Mesothelial cell of epicardium (in vitro differentiated cells): ENCODE results near the gene PPP2R5D. TPM values are rescaled to one million over a fixed set of nuclear protein-coding genes. Genes with fewer than 3 reads are reported as not detected.

ENCODE experiments used
- DNase-seq, 2 experiments: peaks; one replicate each; pipeline ENCODE4 v3.0.0; 2021; ENCODE audit warnings: low spot score in 2 of 2; ENCODE audit not compliant: unreplicated experiment in 2 of 2
- H3K27ac Mint-ChIP-seq: 2 replicates; pipeline ENCODE4 v1.8.0; 2021; ENCODE audit warnings: mixed read lengths
- H3K27me3 Mint-ChIP-seq: 2 replicates; pipeline ENCODE4 v1.8.0; 2021; ENCODE audit warnings: low read depth, mixed read lengths
- H3K36me3 Mint-ChIP-seq: 2 replicates; pipeline ENCODE4 v1.8.0; 2021; ENCODE audit warnings: mixed read lengths
- H3K4me1 Mint-ChIP-seq: 2 replicates; pipeline ENCODE4 v1.8.0; 2021; ENCODE audit warnings: mixed read lengths
- H3K4me3 Mint-ChIP-seq: 2 replicates; pipeline ENCODE4 v1.8.0; 2021; ENCODE audit warnings: mild to moderate bottlenecking, moderate library complexity, mixed read lengths
- H3K9me3 Mint-ChIP-seq: 2 replicates; pipeline ENCODE4 v1.8.0; 2021; ENCODE audit warnings: mixed read lengths
- total RNA-seq: library from RNA; stranded (reverse); gene quantifications from 3 replicates; pipeline ENCODE4 v1.2.1, GENCODE V29; 2021
- TF ChIP-seq, protein P1 (sequence below): fragments of 200-600 bp; sonication (generic); IDR thresholded peaks from one replicate; pipeline ENCODE4 v1.5.0; 2021; ENCODE audit warnings: antibody characterized with exemption; ENCODE audit not compliant: unreplicated experiment

PPP2R5D gene
- 45.1 to 46.3 TPM (median 46.2 TPM) in 3 replicates for total RNA-seq

DNA sequence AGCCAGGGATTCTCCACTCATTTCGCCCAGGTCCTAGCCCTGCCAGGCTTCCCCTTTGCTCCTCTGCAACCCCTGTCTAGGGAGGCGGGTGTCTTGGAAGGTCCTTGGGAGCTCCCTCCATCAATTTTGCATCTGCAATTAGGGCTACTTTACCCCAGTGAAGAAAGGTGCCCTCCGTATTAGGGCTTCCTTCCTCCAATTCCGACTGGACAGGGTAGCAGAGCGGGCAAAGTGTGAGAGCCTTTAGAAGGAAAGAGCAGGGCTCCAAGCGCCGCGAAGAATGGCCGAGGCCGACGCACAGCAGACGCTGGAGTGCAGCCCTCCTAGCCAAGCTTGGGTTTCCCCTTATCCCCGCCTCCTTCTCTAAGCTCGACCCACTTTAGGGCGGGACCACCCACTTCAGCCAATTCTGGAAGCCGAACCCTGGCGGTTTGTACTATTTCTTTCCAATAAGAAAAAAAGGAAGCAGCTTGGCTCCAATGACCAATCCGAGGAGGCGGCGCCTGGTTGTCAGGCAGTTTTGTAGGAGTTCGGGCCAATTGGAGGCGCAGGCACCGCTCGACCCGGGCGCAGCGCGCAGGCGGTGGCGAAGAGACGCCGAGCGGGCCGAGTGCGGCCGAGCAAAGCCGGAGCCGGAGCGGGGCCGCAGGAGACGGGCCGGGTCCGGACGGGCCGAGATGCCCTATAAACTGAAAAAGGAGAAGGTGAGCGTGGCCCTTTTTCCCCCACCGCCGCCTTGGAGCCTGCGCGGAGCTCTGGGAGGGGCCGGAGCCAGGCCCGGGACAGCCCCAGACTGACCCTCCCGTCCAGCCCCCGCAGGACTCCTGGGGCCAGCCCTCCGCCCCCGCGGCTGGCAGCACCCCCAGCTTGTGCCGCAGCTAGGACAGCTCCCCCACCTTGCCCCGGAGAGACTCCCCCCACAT lies at the start of gene PPP2R5D:
PPP2R5D (plus strand) TSS at position 570 of the 923 bp plus-strand sequence; CDS start at position 678, 108 bp downstream.
- peak within 1 kb of the TSS; percentile 94 for H3K27ac Mint-ChIP-seq
- H3K9me3 Mint-ChIP-seq = no peaks in the 10 kb centered on the region
- peak; percentile 93 to 96 for DNase-seq
- TF ChIP-seq, protein P1, sequence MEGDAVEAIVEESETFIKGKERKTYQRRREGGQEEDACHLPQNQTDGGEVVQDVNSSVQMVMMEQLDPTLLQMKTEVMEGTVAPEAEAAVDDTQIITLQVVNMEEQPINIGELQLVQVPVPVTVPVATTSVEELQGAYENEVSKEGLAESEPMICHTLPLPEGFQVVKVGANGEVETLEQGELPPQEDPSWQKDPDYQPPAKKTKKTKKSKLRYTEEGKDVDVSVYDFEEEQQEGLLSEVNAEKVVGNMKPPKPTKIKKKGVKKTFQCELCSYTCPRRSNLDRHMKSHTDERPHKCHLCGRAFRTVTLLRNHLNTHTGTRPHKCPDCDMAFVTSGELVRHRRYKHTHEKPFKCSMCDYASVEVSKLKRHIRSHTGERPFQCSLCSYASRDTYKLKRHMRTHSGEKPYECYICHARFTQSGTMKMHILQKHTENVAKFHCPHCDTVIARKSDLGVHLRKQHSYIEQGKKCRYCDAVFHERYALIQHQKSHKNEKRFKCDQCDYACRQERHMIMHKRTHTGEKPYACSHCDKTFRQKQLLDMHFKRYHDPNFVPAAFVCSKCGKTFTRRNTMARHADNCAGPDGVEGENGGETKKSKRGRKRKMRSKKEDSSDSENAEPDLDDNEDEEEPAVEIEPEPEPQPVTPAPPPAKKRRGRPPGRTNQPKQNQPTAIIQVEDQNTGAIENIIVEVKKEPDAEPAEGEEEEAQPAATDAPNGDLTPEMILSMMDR = no peak
- peaks cover 34% of the 10 kb centered on the region for H3K4me1 Mint-ChIP-seq
- no peaks in the 10 kb centered on the region for H3K27me3 Mint-ChIP-seq
- peak within 1 kb of the TSS; percentile 84 for H3K4me3 Mint-ChIP-seq
- peaks cover 3% of the 10 kb centered on the region for H3K36me3 Mint-ChIP-seq

DNA sequence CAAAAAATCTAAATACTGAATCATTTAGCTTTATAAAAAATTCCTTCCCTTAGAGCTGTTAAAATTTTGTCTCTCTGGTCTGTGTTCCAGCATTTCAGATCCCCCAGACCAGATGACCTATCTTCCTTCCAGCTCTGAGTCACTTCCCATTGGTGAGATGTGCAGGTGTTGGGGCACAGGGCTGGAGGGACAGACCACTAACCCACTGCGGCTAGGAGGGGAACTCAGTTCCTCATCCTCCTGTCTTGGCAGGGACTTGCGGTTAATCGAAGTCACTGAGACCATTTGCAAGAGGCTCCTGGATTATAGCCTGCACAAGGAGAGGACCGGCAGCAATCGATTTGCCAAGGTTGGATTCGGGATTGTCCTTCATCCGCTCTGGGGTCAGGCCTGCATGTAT lies 49.0 kb upstream of the PPP2R5D start:
- DNase-seq = no peak
- TF ChIP-seq, protein P1 = no peak
- Mint-ChIP-seq H3K27ac (no peak overlapping the region), H3K36me3 (peaks cover 23% of the 10 kb centered on the region), H3K4me3 (no peak overlapping the region), H3K9me3 (no peaks in the 10 kb centered on the region), H3K4me1 (peaks cover 29% of the 10 kb centered on the region), H3K27me3 (no peaks in the 10 kb centered on the region)

DNA sequence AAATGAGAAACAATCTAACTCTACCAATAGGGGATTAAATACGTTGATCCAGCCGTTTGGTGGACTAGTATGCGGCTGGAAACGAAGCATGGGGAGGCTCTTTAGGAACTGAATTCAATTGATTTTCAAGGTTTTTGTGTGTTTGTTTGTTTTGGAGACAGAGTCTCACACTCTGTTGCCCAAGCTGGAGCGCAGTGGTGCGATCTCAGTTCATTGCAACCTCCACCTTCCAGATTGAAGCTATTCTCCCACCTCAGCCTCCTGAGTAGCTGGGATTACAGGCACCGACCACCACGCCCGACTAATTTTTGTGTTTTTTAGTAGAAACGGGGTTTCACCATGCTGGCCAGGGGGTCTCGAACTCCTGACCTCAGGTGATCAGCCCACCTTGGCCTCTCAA lies 48.0 kb upstream of the PPP2R5D start:
- Mint-ChIP-seq H3K9me3 (no peaks in the 10 kb centered on the region), H3K27ac (no peak overlapping the region), H3K4me1 (peaks cover 18% of the 10 kb centered on the region), H3K36me3 (peaks cover 24% of the 10 kb centered on the region), H3K27me3 (no peaks in the 10 kb centered on the region), H3K4me3 (no peak overlapping the region)
- TF ChIP-seq, protein P1 = no peak
- no peak for DNase-seq

DNA sequence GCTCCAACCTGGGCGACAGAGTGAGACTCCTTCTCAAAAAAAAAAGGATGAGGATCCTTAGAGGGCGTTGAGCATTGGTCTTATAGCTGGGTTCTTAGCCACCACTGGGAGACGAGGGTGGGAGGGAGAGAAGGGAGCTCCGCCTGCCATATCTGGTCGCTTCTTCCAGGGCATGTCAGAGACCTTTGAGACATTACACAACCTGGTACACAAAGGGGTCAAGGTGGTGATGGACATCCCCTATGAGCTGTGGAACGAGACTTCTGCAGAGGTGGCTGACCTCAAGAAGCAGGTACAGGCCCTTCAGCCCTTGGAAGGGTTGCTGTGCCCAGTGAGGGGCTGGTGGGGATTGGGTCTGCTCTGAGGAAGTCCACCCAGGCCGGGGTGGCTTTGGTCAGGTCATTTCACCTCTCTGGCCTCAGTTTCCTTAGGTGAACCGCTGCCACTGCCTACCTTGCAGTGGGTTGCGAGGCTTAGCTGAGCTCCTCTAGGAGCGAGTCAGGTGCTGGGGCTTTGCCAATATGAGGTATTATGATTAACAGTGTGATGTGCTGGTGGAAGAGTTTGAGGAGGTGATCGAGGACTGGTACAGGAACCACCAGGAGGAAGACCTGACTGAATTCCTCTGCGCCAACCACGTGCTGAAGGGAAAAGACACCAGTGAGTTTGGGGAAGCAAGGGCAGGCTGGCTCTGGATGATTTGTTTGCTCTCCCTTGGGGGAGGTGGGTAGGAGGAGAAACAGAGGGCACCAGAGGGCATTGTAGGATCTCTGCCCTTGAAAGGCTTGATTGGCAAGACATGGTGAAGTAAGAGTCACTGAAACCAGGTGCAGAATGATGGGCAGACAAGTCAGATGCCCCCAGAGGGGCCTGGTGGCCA lies 46.6 kb upstream of the PPP2R5D start:
- H3K4me1 Mint-ChIP-seq = peaks cover 7% of the 10 kb centered on the region
- DNase-seq = no peak
- H3K9me3 Mint-ChIP-seq = no peaks in the 10 kb centered on the region
- no peak overlapping the region for H3K4me3 Mint-ChIP-seq
- H3K36me3 Mint-ChIP-seq = peaks cover 25% of the 10 kb centered on the region
- no peaks in the 10 kb centered on the region for H3K27me3 Mint-ChIP-seq
- TF ChIP-seq, protein P1 = no peak
- H3K27ac Mint-ChIP-seq = no peak overlapping the region

DNA sequence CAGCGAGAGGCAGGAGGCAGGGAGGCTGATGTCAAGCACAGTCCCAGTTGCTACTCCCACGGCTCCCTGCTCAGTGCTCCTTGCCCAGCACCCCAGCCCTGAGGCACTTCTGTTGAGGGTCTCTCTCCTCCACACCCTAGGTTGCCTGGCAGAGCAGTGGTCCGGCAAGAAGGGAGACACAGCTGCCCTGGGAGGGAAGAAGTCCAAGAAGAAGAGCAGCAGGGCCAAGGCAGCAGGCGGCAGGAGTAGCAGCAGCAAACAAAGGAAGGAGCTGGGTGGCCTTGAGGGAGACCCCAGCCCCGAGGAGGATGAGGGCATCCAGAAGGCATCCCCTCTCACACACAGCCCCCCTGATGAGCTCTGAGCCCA lies 46.0 kb upstream of the PPP2R5D start:
- H3K4me3 Mint-ChIP-seq = no peak overlapping the region
- peaks cover 1% of the 10 kb centered on the region for H3K4me1 Mint-ChIP-seq
- no peak for DNase-seq
- no peaks in the 10 kb centered on the region for H3K9me3 Mint-ChIP-seq
- no peak overlapping the region for H3K27ac Mint-ChIP-seq
- peaks cover 23% of the 10 kb centered on the region for H3K36me3 Mint-ChIP-seq
- no peaks in the 10 kb centered on the region for H3K27me3 Mint-ChIP-seq
- TF ChIP-seq, protein P1 = no peak
